ENCODE results near the gene TOR2A. TPM values are rescaled to one million over a fixed set of nuclear protein-coding genes. Genes with fewer than 3 reads are reported as not detected.

Gene TOR2A
- polyA plus RNA-seq, 3 donors, result 57.4 to 63.8 (median 60.0) TPM

DNA sequence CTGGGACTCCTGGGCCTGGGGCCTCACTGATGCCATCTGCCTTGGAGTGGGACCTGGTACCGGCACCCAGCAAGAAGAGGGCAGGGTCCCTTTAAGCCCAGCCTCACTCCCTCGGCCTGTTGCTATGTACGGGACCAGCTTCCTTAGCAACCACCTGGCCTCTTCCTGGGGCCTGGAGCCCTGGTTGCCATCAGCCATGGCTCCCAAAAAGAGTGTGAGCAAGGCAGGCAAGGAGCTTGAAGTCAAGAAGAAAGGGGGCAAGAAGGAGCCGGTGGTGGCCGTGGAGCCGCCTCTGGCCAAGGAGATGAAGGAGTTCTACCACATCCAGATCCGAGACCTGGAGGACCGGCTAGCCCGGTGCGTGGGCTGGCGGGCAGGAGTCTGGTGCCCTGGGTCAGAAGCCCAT lies 28.3 kb downstream of the TOR2A start, which contains the start of gene CFAP157:
Gene CFAP157, plus strand, starts transcription at position 153 of the 406 bp plus-strand sequence. Its CDS starts 44 bp downstream, at position 197.
- H3K79me2 ChIP-seq (ENCODE audit: insufficient read depth, low read length), result no peaks in the 10 kb centered on the region
- no peak within 1 kb of the TSS for H3K4me3 ChIP-seq (replicated peaks in 1 of 3; ENCODE audit: low read depth in 2 of 3, low read length in 3 of 3)
- no peaks in the 10 kb centered on the region for H3K36me3 ChIP-seq (replicated peaks in 1 of 2; ENCODE audit: control insufficient read depth in 1 of 2, insufficient read depth in 2 of 2, low read length in 2 of 2)
- no peak within 1 kb of the TSS for H3K4me2 ChIP-seq (replicated peaks; ENCODE audit: extremely low read depth, low read length, poor library complexity, severe bottlenecking)
- H3K9ac ChIP-seq (ENCODE audit: insufficient read depth, low read length, poor library complexity, severe bottlenecking), result no peak within 1 kb of the TSS
- peaks cover 5 to 10% of the 10 kb centered on the region in 2 donors for H3K4me1 ChIP-seq (ENCODE audit: control insufficient read depth in 1 of 2, insufficient read depth in 2 of 2, low read length in 2 of 2)
- H3K9me3 Mint-ChIP-seq, result peaks cover 2 to 7% (median 5%) of the 10 kb centered on the region in 7 donors
- H3K9me3 ChIP-seq (replicated peaks in 1 of 2; ENCODE audit: control insufficient read depth in 1 of 2, insufficient read depth in 1 of 2, low read length in 2 of 2), result peaks cover 0 to 2% of the 10 kb centered on the region in 2 donors
- WGBS (ENCODE audit: insufficient coverage), result 61% methylated on average over 6 of the region's 11 CpGs
- peaks cover 2% of the 10 kb centered on the region in 2 donors for H3K36me3 Mint-ChIP-seq
- H3K4me1 Mint-ChIP-seq, result peaks cover 10% of the 10 kb centered on the region
- H3K27ac ChIP-seq (ENCODE audit: low read depth in 1 of 2, low read length in 2 of 2), result no peak within 1 kb of the TSS
- intact Hi-C loops (cut with micrococcal nuclease), result no loop called here
- H3K27me3 ChIP-seq (ENCODE audit: control insufficient read depth in 2 of 2, insufficient read depth in 2 of 2, low read length in 2 of 2), result peaks cover 0 to 2% of the 10 kb centered on the region in 2 donors
- TF ChIP-seq, protein P1, sequence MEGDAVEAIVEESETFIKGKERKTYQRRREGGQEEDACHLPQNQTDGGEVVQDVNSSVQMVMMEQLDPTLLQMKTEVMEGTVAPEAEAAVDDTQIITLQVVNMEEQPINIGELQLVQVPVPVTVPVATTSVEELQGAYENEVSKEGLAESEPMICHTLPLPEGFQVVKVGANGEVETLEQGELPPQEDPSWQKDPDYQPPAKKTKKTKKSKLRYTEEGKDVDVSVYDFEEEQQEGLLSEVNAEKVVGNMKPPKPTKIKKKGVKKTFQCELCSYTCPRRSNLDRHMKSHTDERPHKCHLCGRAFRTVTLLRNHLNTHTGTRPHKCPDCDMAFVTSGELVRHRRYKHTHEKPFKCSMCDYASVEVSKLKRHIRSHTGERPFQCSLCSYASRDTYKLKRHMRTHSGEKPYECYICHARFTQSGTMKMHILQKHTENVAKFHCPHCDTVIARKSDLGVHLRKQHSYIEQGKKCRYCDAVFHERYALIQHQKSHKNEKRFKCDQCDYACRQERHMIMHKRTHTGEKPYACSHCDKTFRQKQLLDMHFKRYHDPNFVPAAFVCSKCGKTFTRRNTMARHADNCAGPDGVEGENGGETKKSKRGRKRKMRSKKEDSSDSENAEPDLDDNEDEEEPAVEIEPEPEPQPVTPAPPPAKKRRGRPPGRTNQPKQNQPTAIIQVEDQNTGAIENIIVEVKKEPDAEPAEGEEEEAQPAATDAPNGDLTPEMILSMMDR (IDR thresholded peaks at IDR 0.05), result no peak
- H3K27me3 Mint-ChIP-seq (ENCODE audit: low read depth in 3 of 3), result peaks cover 6 to 25% (median 13%) of the 10 kb centered on the region in 3 donors
- no peak within 1 kb of the TSS for H3K4me3 Mint-ChIP-seq
- peak within 1 kb of the TSS in 4 of 7 donors; percentile 21 to 53 (median 52) for H3K27ac Mint-ChIP-seq
- no peak within 1 kb of the TSS for H2AFZ ChIP-seq (ENCODE audit: insufficient read depth, low read depth, low read length, poor library complexity, severe bottlenecking)
- peak in 2 of 3 donors; percentile 18 to 23 for DNase-seq
- H4K20me1 ChIP-seq (ENCODE audit: insufficient read depth, low read length), result no peaks in the 10 kb centered on the region

GRCh38 chr9:127705577-127706379 lies 29.3 kb downstream of the TOR2A start:
- H3K27ac ChIP-seq (ENCODE audit: low read depth in 1 of 2, low read length in 2 of 2), result no peak overlapping the region
- no peak overlapping the region for H2AFZ ChIP-seq (ENCODE audit: insufficient read depth, low read depth, low read length, poor library complexity, severe bottlenecking)
- H3K9me3 ChIP-seq (replicated peaks in 1 of 2; ENCODE audit: control insufficient read depth in 1 of 2, insufficient read depth in 1 of 2, low read length in 2 of 2), result peaks cover 0 to 2% of the 10 kb centered on the region in 2 donors
- H3K4me1 ChIP-seq (ENCODE audit: control insufficient read depth in 1 of 2, insufficient read depth in 2 of 2, low read length in 2 of 2), result no peaks in the 10 kb centered on the region
- no peak overlapping the region for H3K4me3 ChIP-seq (replicated peaks in 1 of 3; ENCODE audit: low read depth in 2 of 3, low read length in 3 of 3)
- no peak for DNase-seq
- H3K4me1 Mint-ChIP-seq, result peaks cover 5% of the 10 kb centered on the region
- H4K20me1 ChIP-seq (ENCODE audit: insufficient read depth, low read length), result no peaks in the 10 kb centered on the region
- H3K4me2 ChIP-seq (replicated peaks; ENCODE audit: extremely low read depth, low read length, poor library complexity, severe bottlenecking), result no peak overlapping the region
- H3K4me3 Mint-ChIP-seq, result no peak overlapping the region
- TF ChIP-seq, protein P1 (IDR thresholded peaks at IDR 0.05), result no peak
- H3K9ac ChIP-seq (ENCODE audit: insufficient read depth, low read length, poor library complexity, severe bottlenecking), result no peak overlapping the region
- H3K27ac Mint-ChIP-seq, result peak overlapping the region in 2 of 7 donors; percentile 52
- peaks cover 2 to 7% (median 5%) of the 10 kb centered on the region in 7 donors for H3K9me3 Mint-ChIP-seq
- H3K36me3 ChIP-seq (replicated peaks in 1 of 2; ENCODE audit: control insufficient read depth in 1 of 2, insufficient read depth in 2 of 2, low read length in 2 of 2), result no peaks in the 10 kb centered on the region
- no peaks in the 10 kb centered on the region for H3K79me2 ChIP-seq (ENCODE audit: insufficient read depth, low read length)
- WGBS (ENCODE audit: insufficient coverage), result 92% methylated on average over 12 of the region's 12 CpGs
- intact Hi-C loops (cut with micrococcal nuclease), result no loop called here
- peaks cover 2% of the 10 kb centered on the region in 2 donors for H3K36me3 Mint-ChIP-seq
- H3K27me3 ChIP-seq (ENCODE audit: control insufficient read depth in 2 of 2, insufficient read depth in 2 of 2, low read length in 2 of 2), result peaks cover 0 to 2% of the 10 kb centered on the region in 2 donors
- H3K27me3 Mint-ChIP-seq (ENCODE audit: low read depth in 3 of 3), result peaks cover 6 to 18% (median 12%) of the 10 kb centered on the region in 3 donors

Measured in CD14-positive monocyte (primary cell).